ENCODE data around the gene HSD17B4.

DNA sequence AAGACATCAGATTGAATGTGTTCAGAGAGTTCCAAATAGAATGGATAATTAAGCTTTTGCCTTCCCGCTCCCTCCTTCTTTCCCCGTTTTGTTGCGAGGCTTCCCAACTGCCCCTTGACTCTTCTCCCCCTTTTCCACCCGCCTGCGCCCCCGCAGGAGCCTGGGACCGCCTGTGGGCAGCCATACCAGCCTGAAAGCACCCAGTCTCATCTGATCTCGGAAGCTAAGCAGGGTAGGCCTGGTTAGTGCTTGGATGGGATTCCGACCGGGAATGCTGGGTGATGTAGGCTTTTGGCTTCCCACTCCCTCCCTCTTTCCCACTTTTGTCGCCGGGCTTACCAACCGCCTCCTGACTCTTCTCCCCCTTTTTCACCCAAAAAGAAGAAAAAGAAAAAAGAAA lies 6.8 kb upstream of the HSD17B4 start:
- TF ChIP-seq, protein P1, sequence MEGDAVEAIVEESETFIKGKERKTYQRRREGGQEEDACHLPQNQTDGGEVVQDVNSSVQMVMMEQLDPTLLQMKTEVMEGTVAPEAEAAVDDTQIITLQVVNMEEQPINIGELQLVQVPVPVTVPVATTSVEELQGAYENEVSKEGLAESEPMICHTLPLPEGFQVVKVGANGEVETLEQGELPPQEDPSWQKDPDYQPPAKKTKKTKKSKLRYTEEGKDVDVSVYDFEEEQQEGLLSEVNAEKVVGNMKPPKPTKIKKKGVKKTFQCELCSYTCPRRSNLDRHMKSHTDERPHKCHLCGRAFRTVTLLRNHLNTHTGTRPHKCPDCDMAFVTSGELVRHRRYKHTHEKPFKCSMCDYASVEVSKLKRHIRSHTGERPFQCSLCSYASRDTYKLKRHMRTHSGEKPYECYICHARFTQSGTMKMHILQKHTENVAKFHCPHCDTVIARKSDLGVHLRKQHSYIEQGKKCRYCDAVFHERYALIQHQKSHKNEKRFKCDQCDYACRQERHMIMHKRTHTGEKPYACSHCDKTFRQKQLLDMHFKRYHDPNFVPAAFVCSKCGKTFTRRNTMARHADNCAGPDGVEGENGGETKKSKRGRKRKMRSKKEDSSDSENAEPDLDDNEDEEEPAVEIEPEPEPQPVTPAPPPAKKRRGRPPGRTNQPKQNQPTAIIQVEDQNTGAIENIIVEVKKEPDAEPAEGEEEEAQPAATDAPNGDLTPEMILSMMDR (IDR thresholded peaks at IDR 0.05), result no peak
- TF ChIP-seq EP300 (IDR thresholded peaks at IDR 0.05), result no peak

Measured in ovary (tissue), 3 donors.